Glomerular endothelial cell (primary cell): ENCODE data around the gene NUP98. TPM values are rescaled to one million over a fixed set of nuclear protein-coding genes. Genes with fewer than 3 reads are reported as not detected.
"Not testable (repeated sequence)": the region's sequence is repeated elsewhere in the genome, so short reads cannot be mapped to it uniquely, and the experiment has no call there.

ENCODE experiments used
- DNase-seq: peaks from one replicate; pipeline ENCODE4 v3.0.0-alpha.2; 2011; ENCODE audit warnings: low read depth, low spot score; ENCODE audit errors: extremely low read depth
- total RNA-seq: library from RNA; depleted of rRNA; stranded (reverse); fragments of >200 nt; gene quantifications from 2 replicates; pipeline ENCODE4 v1.2.3, GENCODE V29; 2015

Gene NUP98
- total RNA-seq, 1 donor from 2014 or later: 79.4 TPM

GRCh38 chr11:3645552-3645951 is 151.8 kb downstream of the NUP98 start:
- DNase-seq: no peak

- DNase-seq: no peak
Observed at GRCh38 chr11:3644817-3645235, 152.5 kb downstream of the NUP98 start, which contains the start of gene ART1. ART1 (plus strand) TSS chr11:3645128; CDS start chr11:3659214, 14,086 bp downstream.

GRCh38 chr11:3643102-3643546 is 154.2 kb downstream of the NUP98 start:
- not testable (repeated sequence) for DNase-seq

GRCh38 chr11:3642071-3642951 is 155.0 kb downstream of the NUP98 start:
- no peak for DNase-seq

GRCh38 chr11:3641701-3642070 is 155.7 kb downstream of the NUP98 start, which contains the start of gene ART5:
ART5 (minus strand) TSS chr11:3641992; CDS start chr11:3641862, 130 bp downstream.
- no peak for DNase-seq

- DNase-seq: no peak
Observed at GRCh38 chr11:3641191-3641590, 156.2 kb downstream of the NUP98 start.

GRCh38 chr11:3639841-3640240 is 157.5 kb downstream of the NUP98 start:
- no peak for DNase-seq

- DNase-seq: no peak
Observed at GRCh38 chr11:3638513-3638912, 158.8 kb downstream of the NUP98 start.

GRCh38 chr11:3637201-3637600 is 160.2 kb downstream of the NUP98 start:
- no peak for DNase-seq

- no peak for DNase-seq
Observed at GRCh38 chr11:3635641-3636375, 161.5 kb downstream of the NUP98 start.

- DNase-seq: no peak
Observed at GRCh38 chr11:3632070-3632660, 165.2 kb downstream of the NUP98 start.

GRCh38 chr11:3631331-3631730 is 166.0 kb downstream of the NUP98 start:
- DNase-seq: no peak

- no peak for DNase-seq
Observed at GRCh38 chr11:3627291-3627690, 170.1 kb downstream of the NUP98 start.

- no peak for DNase-seq
Observed at GRCh38 chr11:3626250-3626960, 170.9 kb downstream of the NUP98 start.

Other genes starting within 250 kb of the NUP98 start
- gene ART5, start 155.6 kb downstream of the NUP98 start, total RNA-seq: 0.23 TPM in 1 of 2 replicates, not detected in the other
- not detected in 2 replicates for gene ART1, start 152.4 kb downstream of the NUP98 start, total RNA-seq
- 0.92 and 1.5 TPM in 2 replicates for gene CHRNA10, start 126.2 kb downstream of the NUP98 start, total RNA-seq
- 13.8 and 17.4 TPM in 2 replicates for gene PGAP2, start 11.0 kb upstream of the NUP98 start, total RNA-seq
- 92.0 and 95.3 TPM in 2 replicates for gene RHOG, start 43.4 kb upstream of the NUP98 start, total RNA-seq
- 24.1 and 34.1 TPM in 2 replicates for gene STIM1, start 58.1 kb upstream of the NUP98 start, total RNA-seq